WTC11 (cell line): ENCODE results near the gene ZNF33A.

Experiments
- CBFB ChIP-seq: sonication (generic); formaldehyde crosslinking; IDR thresholded peaks from 2 replicates; pipeline ENCODE4 v1.8.1; 2022; ENCODE audit warnings: mild to moderate bottlenecking, low read depth, missing genetic modification reagents
- CTCF ChIP-seq: fragments of 200-600 bp; IDR thresholded peaks from 2 replicates; pipeline ENCODE4 v1.8.0; 2022; ENCODE audit warnings: antibody characterized with exemption
- E2F4 ChIP-seq: sonication (generic); formaldehyde crosslinking; IDR thresholded peaks from 2 replicates; pipeline ENCODE4 v1.8.1; 2022; ENCODE audit warnings: low read depth, mild to moderate bottlenecking, moderate library complexity, missing genetic modification reagents, borderline replicate concordance
- FOXP4 ChIP-seq: sonication (generic); formaldehyde crosslinking; IDR thresholded peaks from 2 replicates; pipeline ENCODE4 v1.8.0; 2022; ENCODE audit warnings: mild to moderate bottlenecking, missing genetic modification reagents
- JUN ChIP-seq: sonication (generic); formaldehyde crosslinking; IDR thresholded peaks from 2 replicates; pipeline ENCODE4 v1.8.0; 2023; ENCODE audit warnings: mild to moderate bottlenecking, missing genetic modification reagents
- MAX ChIP-seq: sonication (generic); formaldehyde crosslinking; IDR thresholded peaks from 2 replicates; pipeline ENCODE4 v1.8.0; 2022; ENCODE audit warnings: mild to moderate bottlenecking, missing genetic modification reagents
- SP1 ChIP-seq: sonication (generic); formaldehyde crosslinking; conservative IDR thresholded peaks from 2 replicates; pipeline ENCODE4 v1.8.1; 2022; ENCODE audit warnings: missing genetic modification reagents
- TEAD4 ChIP-seq: sonication (generic); formaldehyde crosslinking; IDR thresholded peaks from 2 replicates; pipeline ENCODE4 v1.8.0; 2022; ENCODE audit warnings: mild to moderate bottlenecking, missing genetic modification reagents
- ZBTB43 ChIP-seq: sonication (generic); formaldehyde crosslinking; IDR thresholded peaks from 2 replicates; pipeline ENCODE4 v1.8.1; 2023; ENCODE audit warnings: mild to moderate bottlenecking, missing genetic modification reagents
- ZNF232 ChIP-seq: sonication (generic); formaldehyde crosslinking; IDR thresholded peaks from 2 replicates; pipeline ENCODE4 v1.8.0; 2022; ENCODE audit warnings: mild to moderate bottlenecking, missing genetic modification reagents
- ZNF532 ChIP-seq: fragments of 250-450 bp; sonication (Bioruptor Pico); IDR thresholded peaks from 2 replicates; pipeline ENCODE4 v1.9.0; 2021; ENCODE audit warnings: mild to moderate bottlenecking, borderline replicate concordance

- no peak for TF ChIP-seq CTCF
- no peak for TF ChIP-seq CBFB
- no peak for TF ChIP-seq ZBTB43 (CRISPR knock-in tag)
- TF ChIP-seq ZNF232, result no peak
- no peak for TF ChIP-seq ZNF532 (CRISPR knock-in tag)
- TF ChIP-seq TEAD4 (CRISPR knock-in tag), result no peak
- no peak for TF ChIP-seq JUN
- no peak for TF ChIP-seq MAX
- TF ChIP-seq FOXP4 (CRISPR knock-in tag), result no peak
- no peak for TF ChIP-seq SP1 (CRISPR knock-in tag)
- no peak for TF ChIP-seq E2F4
Observed at GRCh38 chr10:38094927-38095574, 84.6 kb downstream of the ZNF33A start.
